Measurements from ENCODE around the gene RUNX2. TPM values are rescaled to one million over a fixed set of nuclear protein-coding genes. Genes with fewer than 3 reads are reported as not detected.

The RUNX2 gene
- total RNA-seq, 3 donors from 2014 or later, result 2.0 to 4.4 (median 3.4) TPM

GRCh38 chr6:45705137-45705855, 377.2 kb downstream of the RUNX2 start:
- Histone ChIP-seq H3K9me3 (no peaks in the 10 kb centered on the region), H3K4me3 (no peak overlapping the region), H3K4me1 (ENCODE audit: low read depth) (no peaks in the 10 kb centered on the region), H3K36me3 (ENCODE audit: low read depth) (no peaks in the 10 kb centered on the region)
- DNase-seq (no peak), ATAC-seq (no peak)
- intact Hi-C loops (cut with DNase I, micrococcal nuclease), result no loop called here
- TF ChIP-seq CTCF (IDR thresholded peaks at IDR 0.05), result no peak

GRCh38 chr6:45706319-45706718, 378.2 kb downstream of the RUNX2 start:
- no peaks in the 10 kb centered on the region for H3K9me3 ChIP-seq
- TF ChIP-seq CTCF (IDR thresholded peaks at IDR 0.05), result no peak
- H3K4me3 ChIP-seq, result no peak overlapping the region

GRCh38 chr6:45707176-45707575, 379.0 kb downstream of the RUNX2 start:
- no peak overlapping the region for H3K4me3 ChIP-seq
- intact Hi-C loops (cut with DNase I, micrococcal nuclease), result no loop called here
- TF ChIP-seq CTCF (IDR thresholded peaks at IDR 0.05), result no peak
- no peaks in the 10 kb centered on the region for H3K36me3 ChIP-seq (ENCODE audit: low read depth)
- DNase-seq, result no peak
- H3K4me1 ChIP-seq (ENCODE audit: low read depth), result no peaks in the 10 kb centered on the region
- ATAC-seq, result no peak
- no peaks in the 10 kb centered on the region for H3K9me3 ChIP-seq

More at GRCh38 chr6:45706319-45706718, 378.2 kb downstream of the RUNX2 start:
- H3K36me3 ChIP-seq (ENCODE audit: low read depth), result no peaks in the 10 kb centered on the region
- no peak for DNase-seq
- ATAC-seq, result peak; percentile 9
- intact Hi-C loops (cut with DNase I, micrococcal nuclease), result no loop called here
- no peaks in the 10 kb centered on the region for H3K4me1 ChIP-seq (ENCODE audit: low read depth)

- no peaks in the 10 kb centered on the region for H3K9me3 ChIP-seq
- no peak for TF ChIP-seq CTCF (IDR thresholded peaks at IDR 0.05)
- no peaks in the 10 kb centered on the region for H3K36me3 ChIP-seq (ENCODE audit: low read depth)
- H3K4me3 ChIP-seq, result no peak overlapping the region
- DNase-seq, result no peak
- peak; percentile 9 for ATAC-seq
- intact Hi-C loops (cut with DNase I, micrococcal nuclease), result loop anchor here in 1 of 2 donors (10.0 kb wide), 2 partner anchors 1055 to 1235 kb away; no protein-coding TSS in a partner anchor
- H3K4me1 ChIP-seq (ENCODE audit: low read depth), result no peaks in the 10 kb centered on the region
Measured at GRCh38 chr6:45709781-45710220, 381.7 kb downstream of the RUNX2 start.

GRCh38 chr6:45710304-45710821, 382.2 kb downstream of the RUNX2 start:
- intact Hi-C loops (cut with DNase I, micrococcal nuclease), result loop anchor here in 1 of 2 donors (10.0 kb wide), 2 partner anchors 1056 to 1236 kb away; no protein-coding TSS in a partner anchor
- Histone ChIP-seq H3K4me3 (no peak overlapping the region), H3K9me3 (no peaks in the 10 kb centered on the region), H3K36me3 (ENCODE audit: low read depth) (no peaks in the 10 kb centered on the region), H3K4me1 (ENCODE audit: low read depth) (no peaks in the 10 kb centered on the region)
- DNase-seq (peak; percentile 36 to 62 (median 42)), ATAC-seq (peak; percentile 47)
- TF ChIP-seq CTCF (IDR thresholded peaks at IDR 0.05), result no peak
